ENCODE results near the gene CLN6.

DNA sequence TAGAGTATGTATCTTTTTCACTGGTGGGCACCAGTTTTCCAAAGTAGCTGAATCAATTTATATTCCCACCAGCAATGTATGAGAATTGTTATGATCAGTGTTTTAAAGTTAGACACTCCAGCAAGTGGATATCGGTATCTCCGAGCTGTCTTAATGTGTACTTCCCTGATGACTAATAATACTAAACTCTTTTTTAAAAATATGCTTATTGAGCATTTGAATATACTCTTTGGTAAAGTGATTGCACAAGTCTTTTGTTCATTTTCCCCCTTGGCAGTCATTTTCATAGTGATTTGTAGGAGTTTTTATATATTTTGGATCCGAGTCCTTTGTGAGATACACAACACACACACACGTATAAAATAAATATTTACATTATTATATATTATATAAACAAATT lies 35.6 kb upstream of the CLN6 start:
- no peak for TF ChIP-seq CTCF (IDR thresholded peaks at IDR 0.05)
- TF ChIP-seq POLR2A (IDR thresholded peaks at IDR 0.05), result no peak

All from adrenal gland (tissue), 5 donors.